ENCODE results near the gene MAML3.
"Not testable (repeated sequence)": the region's sequence is repeated elsewhere in the genome, so short reads cannot be mapped to it uniquely, and the experiment has no call there.

Gene MAML3

DNA sequence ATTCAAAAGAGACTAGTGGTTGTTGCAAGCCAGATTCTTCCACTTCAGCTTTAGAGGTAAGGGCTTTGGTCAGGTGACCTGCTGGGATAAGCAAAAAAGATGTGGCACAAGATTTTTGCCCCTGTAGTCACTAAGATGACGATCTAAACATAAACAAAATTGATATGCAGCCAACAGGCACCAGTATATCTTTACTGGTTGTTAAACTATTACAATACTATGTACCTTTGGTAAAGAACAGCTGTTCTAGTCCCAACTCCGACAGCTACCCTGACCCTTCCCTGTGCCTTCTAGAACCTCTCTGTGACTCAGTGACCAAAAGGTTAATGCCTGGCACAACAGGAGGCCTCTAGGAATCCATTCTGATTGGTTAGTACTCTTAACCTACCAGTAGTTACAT, 428.7 kb downstream of the MAML3 start:
- no peak for DNase-seq (ENCODE audit: low read depth)

DNA sequence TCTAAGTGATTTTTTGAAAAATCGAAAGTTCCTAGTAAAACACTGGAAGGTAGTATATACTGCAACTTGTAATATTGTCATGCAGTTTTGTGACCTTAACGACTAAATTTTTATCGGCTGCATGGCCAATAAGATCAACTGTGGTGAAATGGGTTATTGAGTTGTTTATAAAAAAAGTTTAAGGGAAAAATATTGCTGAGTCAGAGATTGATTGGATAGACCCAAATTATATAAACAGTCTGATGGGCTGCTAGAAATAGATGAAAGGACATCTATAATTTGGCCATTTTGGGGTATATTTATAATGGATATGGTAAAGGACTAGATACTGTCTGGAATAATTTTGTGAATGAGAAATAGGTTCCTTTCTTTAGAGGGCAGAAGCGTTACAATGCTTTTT, 432.2 kb downstream of the MAML3 start:
- DNase-seq (ENCODE audit: low read depth), result no peak

DNA sequence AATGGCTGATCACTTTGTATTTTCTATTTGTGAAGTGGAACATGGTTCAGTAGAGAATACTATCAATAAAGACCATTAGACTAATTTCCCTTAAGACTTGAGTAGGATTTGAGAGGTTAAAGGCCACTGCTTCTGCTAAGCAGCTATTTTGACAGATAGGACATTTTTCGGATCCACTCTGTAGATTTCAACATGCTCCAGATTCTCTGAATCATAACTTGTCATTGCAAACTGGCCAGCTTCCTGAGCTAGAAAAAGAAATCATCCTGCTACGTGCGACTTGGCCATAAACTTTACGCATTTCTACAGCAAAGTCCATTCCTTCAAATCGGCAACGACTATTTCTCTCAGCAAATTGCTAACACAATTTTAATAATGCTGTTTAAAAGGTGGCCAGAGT, 433.2 kb downstream of the MAML3 start:
- DNase-seq (ENCODE audit: low read depth), result no peak

GRCh38 chr4:139719381-139720101, 434.4 kb downstream of the MAML3 start:
- no peak for DNase-seq (ENCODE audit: low read depth)

GRCh38 chr4:139718833-139719232, 435.2 kb downstream of the MAML3 start:
- DNase-seq (ENCODE audit: low read depth), result no peak

DNA sequence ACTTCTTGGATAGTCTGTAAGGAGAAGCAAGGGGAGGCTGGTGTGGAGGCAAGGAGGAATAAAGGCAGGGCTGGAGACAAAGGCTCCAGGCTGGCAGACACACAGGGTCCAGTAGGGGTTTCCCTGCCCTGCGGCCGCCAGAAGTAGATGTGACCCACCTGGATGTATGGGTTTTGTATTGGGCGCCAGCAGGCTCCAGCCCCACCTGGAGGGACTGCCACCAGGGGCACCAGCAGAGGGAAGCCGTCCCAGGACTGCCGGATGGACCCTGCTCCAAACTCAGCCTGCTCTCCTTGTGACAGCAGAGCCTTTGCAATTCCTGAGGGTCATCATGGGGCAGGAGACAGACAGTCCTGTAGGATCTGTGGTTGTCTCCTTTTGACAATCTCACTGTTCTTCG, 435.6 kb downstream of the MAML3 start:
- no peak for DNase-seq (ENCODE audit: low read depth)

DNA sequence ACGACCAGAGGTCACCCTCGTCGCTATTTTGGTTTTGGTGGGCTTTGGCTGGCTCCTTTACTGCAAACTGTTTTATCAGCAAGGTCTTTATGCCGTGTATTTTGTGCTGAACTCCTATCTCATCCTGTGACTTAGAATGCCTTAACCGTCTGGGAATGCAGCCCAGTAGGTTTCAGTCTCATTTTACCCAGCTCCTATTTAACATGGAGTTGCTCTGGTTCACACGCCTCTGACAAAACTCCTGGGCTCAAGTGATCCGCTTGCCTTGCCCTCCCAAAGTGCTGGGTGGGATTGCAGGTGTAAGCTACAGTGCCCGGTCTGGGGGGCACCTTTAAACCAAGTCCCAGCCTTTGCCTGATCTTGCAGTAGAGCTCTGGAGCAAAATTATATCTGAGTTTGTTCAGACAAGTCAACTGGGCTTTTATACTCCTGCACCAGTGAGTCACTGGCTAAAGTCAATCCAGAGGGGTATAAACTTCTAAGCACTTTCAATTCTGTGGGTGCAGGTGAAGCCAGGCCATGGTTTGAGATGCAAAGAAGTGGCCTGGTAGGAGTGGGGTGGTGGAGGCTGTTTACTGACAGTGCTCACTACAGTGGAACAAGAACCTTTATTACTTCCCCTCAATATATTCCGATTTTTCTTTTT, 438.1 kb downstream of the MAML3 start:
- DNase-seq (ENCODE audit: low read depth), result no peak

GRCh38 chr4:139712882-139713281, 441.1 kb downstream of the MAML3 start:
- no peak for DNase-seq (ENCODE audit: low read depth)

DNA sequence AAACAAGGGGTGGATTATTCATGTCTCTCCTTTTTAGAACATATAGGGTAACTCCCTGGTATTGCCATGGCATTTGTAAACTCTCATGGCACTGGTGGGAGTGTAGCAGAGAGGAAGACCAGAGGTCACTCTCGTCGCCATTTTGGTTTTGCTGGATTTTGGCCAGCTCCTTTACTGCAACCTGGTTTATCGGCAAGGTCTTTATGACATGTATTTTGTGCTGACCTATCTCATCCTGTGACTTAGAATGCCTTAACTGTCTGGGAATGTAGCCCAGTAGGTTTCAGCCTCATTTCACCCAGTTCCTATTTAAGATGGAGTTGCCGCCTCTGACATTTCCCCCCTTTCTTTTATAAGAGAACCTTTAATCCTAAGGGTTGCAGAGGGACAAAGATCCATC, 442.5 kb downstream of the MAML3 start:
- no peak for DNase-seq (ENCODE audit: low read depth)

DNA sequence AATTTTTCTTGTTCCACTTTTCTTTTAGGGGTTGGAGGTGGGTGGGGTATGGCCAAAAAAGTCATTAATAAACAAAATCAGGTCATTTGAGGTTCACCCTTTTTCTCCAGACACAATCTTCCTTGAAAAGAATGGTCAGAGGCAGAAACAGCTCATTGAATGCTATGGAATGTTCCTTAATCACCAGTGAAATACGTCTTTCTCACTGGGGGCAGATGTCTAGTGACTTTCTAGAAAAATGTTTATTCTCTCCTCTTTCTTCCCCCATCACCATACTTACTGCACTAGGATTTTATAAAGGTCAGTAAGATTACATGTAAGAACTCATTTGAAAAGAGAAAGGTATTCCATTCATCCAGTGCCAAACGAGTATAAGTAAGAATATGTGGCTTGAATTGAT, 443.9 kb downstream of the MAML3 start:
- DNase-seq (ENCODE audit: low read depth), result no peak

DNA sequence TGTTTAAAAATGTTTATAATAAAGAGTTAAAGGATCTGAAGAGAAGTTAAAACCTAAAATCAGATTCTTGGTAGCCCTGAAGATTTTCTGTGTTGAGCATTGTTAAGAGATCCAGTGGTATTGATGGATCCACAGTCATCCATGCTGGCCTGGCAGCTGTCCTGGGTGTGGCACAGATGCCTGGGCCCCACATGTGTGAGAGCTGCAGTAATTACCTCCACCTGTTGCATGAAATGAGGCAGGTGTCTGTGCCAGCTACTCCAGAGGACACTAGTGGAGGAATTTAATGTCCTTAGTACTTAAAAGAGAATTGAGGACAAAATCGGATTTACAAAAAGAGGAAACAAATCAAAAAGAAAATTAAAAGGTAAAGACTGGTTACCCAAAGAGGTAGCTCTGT, 444.3 kb downstream of the MAML3 start:
- DNase-seq (ENCODE audit: low read depth), result no peak

DNA sequence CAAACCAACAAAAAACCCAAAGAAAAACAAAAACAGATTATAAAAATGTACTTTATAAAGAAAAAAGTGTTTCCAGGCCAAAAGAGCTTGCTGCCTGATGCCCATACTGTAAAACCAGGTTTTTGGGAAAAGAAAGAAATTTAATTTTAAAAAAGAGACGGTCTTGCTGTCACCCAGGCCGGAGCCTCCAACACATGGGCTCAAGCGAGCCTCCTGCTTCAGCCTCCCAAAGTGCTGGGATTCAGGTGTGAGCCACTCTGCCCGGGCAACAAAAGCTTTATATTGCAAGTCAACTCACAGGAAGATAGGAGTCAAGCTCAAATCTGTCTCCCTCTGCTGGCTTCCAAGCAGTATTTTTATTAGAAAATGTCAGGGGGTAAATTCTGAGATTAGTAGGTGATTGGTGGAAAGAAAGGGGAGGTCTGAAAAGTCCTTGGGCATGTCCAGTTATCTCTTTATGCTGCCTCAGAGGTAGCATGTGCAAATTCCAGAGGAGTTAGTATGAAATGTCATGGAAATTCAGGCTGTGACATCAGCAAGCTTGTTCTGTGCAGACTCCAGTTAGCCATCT, 449.0 kb downstream of the MAML3 start:
- DNase-seq (ENCODE audit: low read depth), result no peak

- no peak for DNase-seq (ENCODE audit: low read depth)
Measured at GRCh38 chr4:139700568-139700967, 453.4 kb downstream of the MAML3 start.

DNA sequence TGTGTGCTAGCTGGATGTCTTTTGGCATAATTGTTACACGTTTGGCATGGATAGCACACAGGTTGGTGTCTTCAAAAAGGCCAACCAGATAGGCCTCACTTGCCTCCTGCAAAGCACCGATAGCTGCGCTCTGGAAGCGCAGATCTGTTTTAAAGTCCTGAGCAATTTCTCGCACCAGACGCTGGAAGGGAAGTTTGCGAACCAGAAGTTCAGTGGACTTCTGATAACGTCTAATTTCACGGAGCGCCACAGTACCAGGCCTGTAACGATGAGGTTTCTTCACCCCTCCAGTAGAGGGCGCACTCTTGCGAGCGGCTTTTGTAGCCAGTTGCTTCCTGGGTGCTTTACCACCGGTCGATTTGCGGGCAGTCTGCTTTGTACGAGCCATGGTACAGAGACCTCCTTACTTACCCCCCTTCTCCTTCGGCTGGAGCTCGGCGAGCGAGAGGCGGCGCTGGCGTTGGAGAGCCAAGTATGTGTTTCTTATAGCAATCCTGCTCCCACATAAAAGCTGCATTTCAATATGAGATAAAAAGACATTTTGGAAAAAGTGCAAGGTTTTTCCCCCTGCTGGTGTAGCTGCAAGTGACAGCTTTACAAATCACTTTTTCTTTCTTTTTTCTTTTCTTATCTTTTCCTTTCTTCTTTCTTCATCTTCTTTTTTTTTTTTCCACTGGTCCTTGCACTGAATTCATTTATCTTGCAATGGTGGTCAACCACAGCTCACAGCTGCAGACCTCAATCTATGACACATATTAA, 455.6 kb downstream of the MAML3 start:
- DNase-seq (ENCODE audit: low read depth), result not testable (repeated sequence)

DNA sequence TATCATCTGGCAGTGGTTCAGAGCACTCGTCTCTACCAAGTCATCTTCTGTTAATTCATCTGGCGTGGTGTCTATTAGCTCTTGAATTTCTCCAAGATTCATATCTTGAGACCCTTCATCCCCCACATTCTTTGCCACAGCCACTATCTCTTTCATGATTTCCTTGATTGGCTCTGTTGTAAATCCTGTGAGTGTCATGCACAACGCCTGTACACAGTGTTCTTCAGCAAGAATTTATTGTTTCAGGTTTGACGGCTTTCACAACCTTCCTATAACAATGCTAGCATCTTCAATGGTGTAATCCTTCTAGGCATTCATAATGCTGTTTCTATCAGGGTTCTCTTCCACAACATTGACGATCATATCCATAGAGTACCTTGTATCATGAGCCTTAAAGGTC, 457.5 kb downstream of the MAML3 start:
- DNase-seq (ENCODE audit: low read depth), result no peak

GRCh38 chr4:139694522-139695107, 459.4 kb downstream of the MAML3 start:
- DNase-seq (ENCODE audit: low read depth), result no peak

GRCh38 chr4:139692309-139693012, 461.5 kb downstream of the MAML3 start:
- no peak for DNase-seq (ENCODE audit: low read depth)

DNA sequence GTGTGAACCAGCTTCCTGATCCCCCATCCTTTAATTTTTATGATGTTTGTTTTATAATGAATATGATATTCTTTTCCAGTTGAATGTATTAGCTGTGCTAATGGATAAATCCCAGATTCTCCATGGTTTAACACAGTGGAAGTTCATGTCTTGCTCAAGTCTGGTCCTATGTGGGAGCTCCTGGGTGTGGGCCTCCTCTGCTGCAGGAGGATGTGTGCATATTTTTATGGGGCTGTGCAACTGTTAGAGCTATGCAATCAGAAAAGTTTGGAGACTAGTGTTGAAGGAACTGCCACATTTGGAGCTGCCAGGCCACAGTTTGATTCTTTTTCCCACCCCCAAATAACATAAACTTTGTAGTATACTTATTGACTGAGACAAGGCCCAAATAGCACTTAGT, 463.6 kb downstream of the MAML3 start:
- DNase-seq (ENCODE audit: low read depth), result no peak

DNA sequence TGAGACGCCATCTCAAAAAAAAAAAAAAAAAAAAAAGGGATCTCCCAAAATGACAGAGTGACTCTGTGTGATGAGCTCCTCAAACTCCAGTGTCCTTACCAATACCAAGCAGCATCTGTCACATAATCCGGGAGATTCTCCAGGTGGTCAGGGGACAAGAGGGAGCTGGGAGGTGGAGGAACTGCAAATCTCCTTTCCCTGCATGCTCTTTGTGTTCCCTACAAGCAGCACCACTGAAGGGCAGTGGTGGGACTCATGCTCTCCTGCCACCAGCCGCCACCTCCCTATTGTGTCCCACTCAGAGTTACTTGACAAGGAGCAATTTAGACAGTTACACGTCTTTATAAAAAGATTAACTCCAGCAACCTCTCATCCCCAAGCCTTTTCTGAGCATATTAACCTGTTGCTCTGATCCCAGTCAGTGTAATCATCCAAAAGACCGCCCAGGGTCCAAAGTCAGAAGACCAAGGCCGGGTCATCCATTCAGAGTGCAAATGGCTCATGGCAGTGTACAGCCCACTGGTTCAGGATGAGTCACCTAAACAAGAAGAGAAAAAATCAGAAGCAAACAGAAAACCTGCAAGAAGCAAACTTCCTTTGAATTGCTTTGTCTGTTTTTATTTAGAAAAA, 464.8 kb downstream of the MAML3 start:
- no peak for DNase-seq (ENCODE audit: low read depth)

DNA sequence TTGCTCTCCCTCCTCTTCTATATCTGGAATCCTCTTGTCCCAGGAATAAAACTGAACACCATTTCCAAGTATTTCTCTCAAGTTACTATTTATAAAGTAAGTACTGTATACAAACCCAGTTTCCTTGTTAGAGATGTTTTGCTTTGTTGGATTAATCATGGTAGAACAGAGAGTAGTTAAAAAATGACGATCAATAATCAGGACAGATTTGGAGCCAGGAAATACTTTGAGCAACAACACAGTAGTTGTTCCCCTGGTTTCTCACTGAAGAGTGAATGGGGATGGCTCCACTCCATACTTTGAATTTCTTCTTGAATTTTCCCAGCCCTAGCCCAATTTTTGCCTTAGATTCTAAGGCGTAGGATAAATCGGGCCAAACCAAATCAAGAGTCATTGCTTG, 467.0 kb downstream of the MAML3 start:
- DNase-seq (ENCODE audit: low read depth), result no peak

GRCh38 chr4:139686130-139686529, 467.9 kb downstream of the MAML3 start:
- DNase-seq (ENCODE audit: low read depth), result no peak

Measured in GM04504 (cell line).